Esophagus muscularis mucosa (tissue), 4 donors: Measurements from ENCODE around the gene HSFY1.
"Not testable (repeated sequence)": the region's sequence is repeated elsewhere in the genome, so short reads cannot be mapped to it uniquely, and the experiment has no call there.

Source experiments
- EP300 ChIP-seq: sonication (generic); formaldehyde crosslinking; IDR thresholded peaks from one replicate; pipeline ENCODE4 v1.6.1; 2017; ENCODE audit warnings: antibody characterized with exemption
- POLR2A ChIP-seq: fragments of 450-650 bp; IDR thresholded peaks from one replicate; pipeline ENCODE4 v1.6.1; 2017; ENCODE audit warnings: antibody characterized with exemption, moderate library complexity, mild to moderate bottlenecking, low read depth
- POLR2AphosphoS5 ChIP-seq, 2 donors: sonication (generic); formaldehyde crosslinking; IDR thresholded peaks; one replicate each; pipeline ENCODE4 v1.6.1; 2017; ENCODE audit warnings: antibody characterized with exemption in 2 of 2
- TF ChIP-seq, protein P1 (sequence below), 3 experiments: fragments of 200-600 bp in 2 of 3; fragments of 450-650 bp in 1 of 3; sonication (generic) in 2 of 3; IDR thresholded peaks; one replicate each; pipeline ENCODE4 v1.5.1; 2017 to 2019; ENCODE audit warnings: antibody characterized with exemption in 3 of 3, mild to moderate bottlenecking in 2 of 3, moderate library complexity in 1 of 3

DNA sequence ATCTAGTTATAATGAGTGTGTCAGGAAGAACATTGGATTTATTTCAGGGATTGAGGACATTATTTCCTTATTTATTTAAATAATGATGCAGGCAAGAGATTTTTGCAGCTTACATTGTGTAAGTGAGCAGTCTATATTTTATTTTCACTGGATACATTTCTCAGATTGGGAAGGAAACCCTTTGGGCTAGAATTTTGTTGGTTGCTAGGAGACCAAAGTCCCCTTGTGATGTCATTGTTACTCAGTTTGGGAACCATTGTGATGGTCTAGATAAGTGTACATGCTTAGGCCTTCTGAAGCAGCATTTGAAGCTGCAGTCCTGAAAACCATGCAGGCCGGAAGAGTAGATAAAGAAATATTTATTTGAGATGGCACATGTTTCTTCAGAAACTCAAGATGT lies at the start of gene HSFY1:
- TF ChIP-seq, protein P1, sequence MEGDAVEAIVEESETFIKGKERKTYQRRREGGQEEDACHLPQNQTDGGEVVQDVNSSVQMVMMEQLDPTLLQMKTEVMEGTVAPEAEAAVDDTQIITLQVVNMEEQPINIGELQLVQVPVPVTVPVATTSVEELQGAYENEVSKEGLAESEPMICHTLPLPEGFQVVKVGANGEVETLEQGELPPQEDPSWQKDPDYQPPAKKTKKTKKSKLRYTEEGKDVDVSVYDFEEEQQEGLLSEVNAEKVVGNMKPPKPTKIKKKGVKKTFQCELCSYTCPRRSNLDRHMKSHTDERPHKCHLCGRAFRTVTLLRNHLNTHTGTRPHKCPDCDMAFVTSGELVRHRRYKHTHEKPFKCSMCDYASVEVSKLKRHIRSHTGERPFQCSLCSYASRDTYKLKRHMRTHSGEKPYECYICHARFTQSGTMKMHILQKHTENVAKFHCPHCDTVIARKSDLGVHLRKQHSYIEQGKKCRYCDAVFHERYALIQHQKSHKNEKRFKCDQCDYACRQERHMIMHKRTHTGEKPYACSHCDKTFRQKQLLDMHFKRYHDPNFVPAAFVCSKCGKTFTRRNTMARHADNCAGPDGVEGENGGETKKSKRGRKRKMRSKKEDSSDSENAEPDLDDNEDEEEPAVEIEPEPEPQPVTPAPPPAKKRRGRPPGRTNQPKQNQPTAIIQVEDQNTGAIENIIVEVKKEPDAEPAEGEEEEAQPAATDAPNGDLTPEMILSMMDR (IDR thresholded peaks at IDR 0.05): not testable (repeated sequence)
- not testable (repeated sequence) for TF ChIP-seq POLR2A; EP300; POLR2AphosphoS5 (IDR thresholded peaks at IDR 0.05)
